Transverse colon (tissue), 4 donors: ENCODE data around the gene TEX29. TPM values are rescaled to one million over a fixed set of nuclear protein-coding genes. Genes with fewer than 3 reads are reported as not detected.

Experiments
- DNase-seq: peaks from one replicate; pipeline ENCODE4 v3.0.0-alpha.2; 2019
- H3K27ac ChIP-seq, 4 donors: fragments of 200-600 bp; sonication (generic); 2 replicates each; pipeline ENCODE4 v1.5.1; 2016 to 2018; ENCODE audit warnings: inconsistent platforms in 4 of 4
- H3K27me3 ChIP-seq: fragments of 200-600 bp; sonication (generic); 2 replicates; pipeline ENCODE4 v1.5.1; 2017; ENCODE audit warnings: inconsistent platforms
- H3K36me3 ChIP-seq, 4 donors: fragments of 200-600 bp; sonication (generic); 2 replicates each; pipeline ENCODE4 v1.5.1; 2017 to 2019; ENCODE audit warnings: inconsistent platforms in 4 of 4
- H3K4me1 ChIP-seq, 4 donors: fragments of 200-600 bp; sonication (generic); 2 replicates each; pipeline ENCODE4 v1.5.1; 2017 to 2020; ENCODE audit warnings: inconsistent platforms in 4 of 4
- H3K4me3 ChIP-seq, 4 donors: fragments of 200-600 bp; sonication (generic); 1 replicate in 1 of 4; 2 replicates in 3 of 4; pipeline versions ENCODE4 v1.5.1 to v1.6.1; 2017 to 2019; ENCODE audit warnings: inconsistent platforms in 4 of 4
- H3K9me3 ChIP-seq, 2 donors: fragments of 200-600 bp; sonication (generic); 2 replicates each; pipeline ENCODE4 v1.5.1; 2017 to 2019; ENCODE audit warnings: inconsistent platforms in 2 of 2
- EP300 ChIP-seq: sonication (generic); formaldehyde crosslinking; IDR thresholded peaks from one replicate; pipeline ENCODE4 v1.6.1; 2017; ENCODE audit warnings: antibody characterized with exemption, low read depth
- POLR2A ChIP-seq: fragments of 450-650 bp; IDR thresholded peaks from one replicate; pipeline ENCODE4 v1.6.1; 2016; ENCODE audit warnings: antibody characterized with exemption, mild to moderate bottlenecking, moderate library complexity
- POLR2AphosphoS5 ChIP-seq, 3 donors: sonication (generic); formaldehyde crosslinking; IDR thresholded peaks; one replicate each; pipeline ENCODE4 v1.6.1; 2016; ENCODE audit warnings: antibody characterized with exemption in 3 of 3
- WGBS, 2 donors: methylation state at CpG; one replicate each; pipeline ENCODE4 v1.1.5; 2018; ENCODE audit warnings: low coverage in 1 of 2; 5-methylcytosine and 5-hydroxymethylcytosine counted together
- in situ Hi-C, 4 donors: fragments of 200-750 bp; cut with MboI; loops; one replicate each; pipeline versions ENCODE4 v1.15.0 to v1.15.1; 2017; ENCODE audit warnings: low sequenced_read_pairs in 3 of 4, low pct_ligation_motif_present in 1 of 4, low pct_unique_long_range_greater_than_20kb in 1 of 4
- intact Hi-C: fragments of 100-400 bp; cut with DNase I; formaldehyde crosslinking; loops from one replicate; pipeline ENCODE4 v1.15.1; 2023; ENCODE audit warnings: low total_unique reads
- total RNA-seq, 4 donors: library from RNA; depleted of rRNA; stranded (reverse); fragments of >200 nt; gene quantifications; one replicate each; pipeline ENCODE4 v1.1.0, GENCODE V29; 2016
- TF ChIP-seq, protein P1 (sequence below), 5 experiments: fragments of 200-600 bp in 3 of 5; fragments of 450-650 bp in 2 of 5; sonication (generic) in 3 of 5; IDR thresholded peaks; 1 replicate in 2 of 5; 2 replicates in 3 of 5; pipeline ENCODE4 v1.5.1; 2016 to 2017; ENCODE audit warnings: antibody characterized with exemption in 5 of 5, inconsistent platforms in 3 of 5, mild to moderate bottlenecking in 2 of 5, moderate library complexity in 1 of 5

TEX29 gene
- total RNA-seq, 4 donors from 2014 or later, result not detected

- DNase-seq, result no peak
- in situ Hi-C loops (no loop called here), intact Hi-C loops (no loop called here)
- Histone ChIP-seq H3K36me3 (no peaks in the 10 kb centered on the region), H3K27ac (no peak overlapping the region), H3K9me3 (no peaks in the 10 kb centered on the region), H3K27me3 (no peaks in the 10 kb centered on the region), H3K4me1 (no peaks in the 10 kb centered on the region), H3K4me3 (no peak overlapping the region)
- 87 to 97% methylated on average over 17 to 36 of the region's 37 CpGs for WGBS, 2 donors
- TF ChIP-seq, protein P1, sequence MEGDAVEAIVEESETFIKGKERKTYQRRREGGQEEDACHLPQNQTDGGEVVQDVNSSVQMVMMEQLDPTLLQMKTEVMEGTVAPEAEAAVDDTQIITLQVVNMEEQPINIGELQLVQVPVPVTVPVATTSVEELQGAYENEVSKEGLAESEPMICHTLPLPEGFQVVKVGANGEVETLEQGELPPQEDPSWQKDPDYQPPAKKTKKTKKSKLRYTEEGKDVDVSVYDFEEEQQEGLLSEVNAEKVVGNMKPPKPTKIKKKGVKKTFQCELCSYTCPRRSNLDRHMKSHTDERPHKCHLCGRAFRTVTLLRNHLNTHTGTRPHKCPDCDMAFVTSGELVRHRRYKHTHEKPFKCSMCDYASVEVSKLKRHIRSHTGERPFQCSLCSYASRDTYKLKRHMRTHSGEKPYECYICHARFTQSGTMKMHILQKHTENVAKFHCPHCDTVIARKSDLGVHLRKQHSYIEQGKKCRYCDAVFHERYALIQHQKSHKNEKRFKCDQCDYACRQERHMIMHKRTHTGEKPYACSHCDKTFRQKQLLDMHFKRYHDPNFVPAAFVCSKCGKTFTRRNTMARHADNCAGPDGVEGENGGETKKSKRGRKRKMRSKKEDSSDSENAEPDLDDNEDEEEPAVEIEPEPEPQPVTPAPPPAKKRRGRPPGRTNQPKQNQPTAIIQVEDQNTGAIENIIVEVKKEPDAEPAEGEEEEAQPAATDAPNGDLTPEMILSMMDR (IDR thresholded peaks at IDR 0.05), result no peak
- TF ChIP-seq POLR2A, result no peak
- TF ChIP-seq EP300, result no peak
- TF ChIP-seq POLR2AphosphoS5 (IDR thresholded peaks at IDR 0.05), result no peak
Measured at GRCh38 chr13:111325941-111326620, 5.6 kb downstream of the TEX29 start.

DNA sequence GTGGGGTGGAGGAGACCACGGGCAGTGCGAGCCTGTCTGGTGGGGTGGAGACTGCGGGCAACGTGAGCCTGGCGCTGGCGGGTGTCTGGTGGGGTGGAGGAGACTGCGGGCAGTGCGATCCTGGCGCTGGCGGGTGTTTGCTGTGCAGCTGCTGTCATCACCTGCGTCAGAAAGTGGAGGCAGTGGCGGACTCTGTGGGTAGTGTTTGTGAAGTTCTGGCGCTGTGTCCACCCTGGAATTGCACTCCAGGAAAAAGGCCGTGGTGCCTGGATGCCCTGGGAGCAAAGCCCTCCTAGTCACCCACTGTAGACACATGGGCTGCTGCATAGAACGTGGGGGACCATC, 6.2 kb downstream of the TEX29 start:
- Histone ChIP-seq H3K4me1 (no peaks in the 10 kb centered on the region), H3K36me3 (no peaks in the 10 kb centered on the region), H3K9me3 (no peaks in the 10 kb centered on the region), H3K27me3 (no peaks in the 10 kb centered on the region), H3K4me3 (no peak overlapping the region), H3K27ac (no peak overlapping the region)
- intact Hi-C loops (no loop called here), in situ Hi-C loops (no loop called here)
- no peak for TF ChIP-seq EP300
- no peak for TF ChIP-seq POLR2A
- TF ChIP-seq POLR2AphosphoS5 (IDR thresholded peaks at IDR 0.05), result no peak
- TF ChIP-seq, protein P1 (IDR thresholded peaks at IDR 0.05), result no peak
- WGBS, 2 donors, result 85% methylated on average over 13 of the region's 15 CpGs; no CpG with 5 or more reads in 1 of the 2 donors
- DNase-seq, result no peak

DNA sequence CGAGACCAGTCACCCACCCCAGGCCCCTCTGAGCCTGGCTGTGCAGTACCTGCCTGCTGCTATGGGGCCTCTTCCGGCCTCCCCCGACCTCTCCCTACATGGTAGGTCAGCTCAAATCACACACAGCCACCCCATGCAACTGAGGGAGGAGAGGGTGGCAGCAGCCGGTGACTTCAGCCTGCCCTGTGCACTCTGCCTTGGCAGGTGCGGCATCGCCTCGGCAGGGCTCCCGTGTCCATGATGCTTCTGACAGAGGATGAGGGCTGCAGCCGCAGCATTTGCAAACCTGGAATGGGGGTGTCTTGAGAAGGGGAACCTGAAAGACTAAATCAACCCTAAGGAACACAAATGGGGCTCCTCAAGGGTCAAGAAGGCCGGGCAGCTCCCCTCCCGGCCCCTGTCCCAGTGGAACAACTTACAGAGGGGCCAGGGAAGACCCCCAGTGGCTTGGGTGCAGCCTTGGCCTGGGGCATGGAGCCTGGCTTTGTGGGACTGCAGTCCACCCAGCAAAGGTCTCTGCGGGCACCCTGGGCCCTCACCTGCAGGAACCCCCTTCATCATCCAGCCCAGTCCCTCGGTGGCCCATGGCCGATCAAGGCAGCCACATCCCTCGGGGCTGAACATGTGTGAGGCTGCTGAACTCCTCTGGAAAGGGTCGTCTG, 6.7 kb downstream of the TEX29 start:
- Histone ChIP-seq H3K27me3 (no peaks in the 10 kb centered on the region), H3K9me3 (no peaks in the 10 kb centered on the region), H3K27ac (no peak overlapping the region), H3K4me3 (no peak overlapping the region), H3K36me3 (no peaks in the 10 kb centered on the region), H3K4me1 (no peaks in the 10 kb centered on the region)
- in situ Hi-C loops, result no loop called here
- TF ChIP-seq POLR2A (no peak), EP300 (no peak), POLR2AphosphoS5 (IDR thresholded peaks at IDR 0.05) (no peak)
- TF ChIP-seq, protein P1 (IDR thresholded peaks at IDR 0.05), result no peak
- intact Hi-C loops, result no loop called here
- 80% methylated on average over 16 of the region's 16 CpGs; no CpG with 5 or more reads in 1 of the 2 donors for WGBS, 2 donors
- no peak for DNase-seq

- Histone ChIP-seq H3K4me3 (no peak overlapping the region), H3K36me3 (no peaks in the 10 kb centered on the region), H3K27me3 (no peaks in the 10 kb centered on the region), H3K27ac (no peak overlapping the region), H3K9me3 (no peaks in the 10 kb centered on the region), H3K4me1 (no peaks in the 10 kb centered on the region)
- DNase-seq, result no peak
- in situ Hi-C loops (no loop called here), intact Hi-C loops (no loop called here)
- TF ChIP-seq POLR2AphosphoS5 (IDR thresholded peaks at IDR 0.05), result no peak
- TF ChIP-seq, protein P1 (IDR thresholded peaks at IDR 0.05), result no peak
- TF ChIP-seq POLR2A, result no peak
- TF ChIP-seq EP300, result no peak
- WGBS, 2 donors, result 90% methylated on average over 32 of the region's 32 CpGs; no CpG with 5 or more reads in 1 of the 2 donors
Measured at GRCh38 chr13:111327730-111328573, 7.5 kb downstream of the TEX29 start.
